Sigmoid colon (tissue), 3 donors: ENCODE data around the gene CDC42EP3.

Source experiments
- POLR2A ChIP-seq, 2 donors: fragments of 450-650 bp; IDR thresholded peaks; one replicate each; pipeline ENCODE4 v1.6.1; 2016; ENCODE audit warnings: antibody characterized with exemption in 2 of 2, mild to moderate bottlenecking in 2 of 2, moderate library complexity in 2 of 2
- TF ChIP-seq, protein P1 (sequence below), 4 experiments: fragments of 450-650 bp in 3 of 4; fragments of 200-600 bp in 1 of 4; IDR thresholded peaks; one replicate each; pipeline ENCODE4 v1.5.1; 2016 to 2019; ENCODE audit warnings: antibody characterized with exemption in 4 of 4, mild to moderate bottlenecking in 3 of 4, moderate library complexity in 2 of 4

- TF ChIP-seq POLR2A (IDR thresholded peaks at IDR 0.05) = no peak
- TF ChIP-seq, protein P1, sequence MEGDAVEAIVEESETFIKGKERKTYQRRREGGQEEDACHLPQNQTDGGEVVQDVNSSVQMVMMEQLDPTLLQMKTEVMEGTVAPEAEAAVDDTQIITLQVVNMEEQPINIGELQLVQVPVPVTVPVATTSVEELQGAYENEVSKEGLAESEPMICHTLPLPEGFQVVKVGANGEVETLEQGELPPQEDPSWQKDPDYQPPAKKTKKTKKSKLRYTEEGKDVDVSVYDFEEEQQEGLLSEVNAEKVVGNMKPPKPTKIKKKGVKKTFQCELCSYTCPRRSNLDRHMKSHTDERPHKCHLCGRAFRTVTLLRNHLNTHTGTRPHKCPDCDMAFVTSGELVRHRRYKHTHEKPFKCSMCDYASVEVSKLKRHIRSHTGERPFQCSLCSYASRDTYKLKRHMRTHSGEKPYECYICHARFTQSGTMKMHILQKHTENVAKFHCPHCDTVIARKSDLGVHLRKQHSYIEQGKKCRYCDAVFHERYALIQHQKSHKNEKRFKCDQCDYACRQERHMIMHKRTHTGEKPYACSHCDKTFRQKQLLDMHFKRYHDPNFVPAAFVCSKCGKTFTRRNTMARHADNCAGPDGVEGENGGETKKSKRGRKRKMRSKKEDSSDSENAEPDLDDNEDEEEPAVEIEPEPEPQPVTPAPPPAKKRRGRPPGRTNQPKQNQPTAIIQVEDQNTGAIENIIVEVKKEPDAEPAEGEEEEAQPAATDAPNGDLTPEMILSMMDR (IDR thresholded peaks at IDR 0.05) = no peak
Observed at GRCh38 chr2:37619230-37619958, 52.0 kb downstream of the CDC42EP3 start.
